ENCODE measurements around the gene AOPEP.

Gene AOPEP

GRCh38 chr9:94770334-94770733 lies 43.8 kb downstream of the AOPEP start:
- H3K4me3 ChIP-seq (ENCODE audit: low read depth, low read length) = no peak overlapping the region
- no peaks in the 10 kb centered on the region for H3K9me3 ChIP-seq (ENCODE audit: control insufficient read depth, insufficient read depth, low read depth, low read length)
- no peaks in the 10 kb centered on the region for H3K36me3 ChIP-seq (ENCODE audit: control insufficient read depth in 2 of 2, insufficient read depth in 1 of 2, low read length in 2 of 2)
- ChIA-PET POLR2A (no interaction called here), CTCF (interaction anchor here (0.8 to 3.6 kb wide), 3 partner anchors 13 to 89 kb away, joined by 3 to 14 read pairs (median 12); no protein-coding TSS in a partner anchor)
- no peaks in the 10 kb centered on the region for H3K4me1 ChIP-seq (ENCODE audit: control insufficient read depth, insufficient read depth, low read length)
- no peak overlapping the region for H3K27ac ChIP-seq (ENCODE audit: extremely low read depth, low read depth, low read length)
- TF ChIP-seq ZNF155 (tag by site-specific recombination; IDR thresholded peaks at IDR 0.05) (no peak), ZNF423 (tag by site-specific recombination; IDR thresholded peaks at IDR 0.05) (no peak), ZSCAN5A (tag by site-specific recombination; IDR thresholded peaks at IDR 0.05) (no peak), HOXA7 (CRISPR knock-in tag; IDR thresholded peaks at IDR 0.05; ENCODE audit: borderline replicate concordance) (no peak), PRDM2 (tag by site-specific recombination; IDR thresholded peaks at IDR 0.05; ENCODE audit: borderline replicate concordance) (no peak), TSHZ1 (tag by site-specific recombination; IDR thresholded peaks at IDR 0.05; ENCODE audit: borderline replicate concordance) (no peak)

- no peaks in the 10 kb centered on the region for H3K36me3 ChIP-seq (ENCODE audit: control insufficient read depth in 2 of 2, insufficient read depth in 1 of 2, low read length in 2 of 2)
- TF ChIP-seq GLIS2 (tag by site-specific recombination; IDR thresholded peaks at IDR 0.05) (no peak), ZNF548 (tag by site-specific recombination; IDR thresholded peaks at IDR 0.05) (no peak), ZNF416 (tag by site-specific recombination; IDR thresholded peaks at IDR 0.05) (no peak), KLF1 (tag by site-specific recombination; IDR thresholded peaks at IDR 0.05) (no peak)
- no peak overlapping the region for H3K27ac ChIP-seq (ENCODE audit: extremely low read depth, low read depth, low read length)
- H3K9me3 ChIP-seq (ENCODE audit: control insufficient read depth, insufficient read depth, low read depth, low read length) = no peaks in the 10 kb centered on the region
- H3K4me1 ChIP-seq (ENCODE audit: control insufficient read depth, insufficient read depth, low read length) = no peaks in the 10 kb centered on the region
- ChIA-PET CTCF (interaction anchor here (0.6 to 3.6 kb wide), 3 partner anchors 12 to 345 kb away, joined by 3 to 14 read pairs (median 3); no protein-coding TSS in a partner anchor), POLR2A (no interaction called here)
- no peak overlapping the region for H3K4me3 ChIP-seq (ENCODE audit: low read depth, low read length)
These were observed 44.6 kb downstream of the AOPEP start for GRCh38 chr9:94771096-94771495.

- no peaks in the 10 kb centered on the region for H3K9me3 ChIP-seq (ENCODE audit: control insufficient read depth, insufficient read depth, low read depth, low read length)
- H3K4me1 ChIP-seq (ENCODE audit: control insufficient read depth, insufficient read depth, low read length) = no peaks in the 10 kb centered on the region
- no peak overlapping the region for H3K27ac ChIP-seq (ENCODE audit: extremely low read depth, low read depth, low read length)
- TF ChIP-seq ZIC2 (tag by site-specific recombination; IDR thresholded peaks at IDR 0.05) = no peak
- no peak for TF ChIP-seq ZNF157 (tag by site-specific recombination; IDR thresholded peaks at IDR 0.05)
- no peak for TF ChIP-seq ZNF311 (tag by site-specific recombination; IDR thresholded peaks at IDR 0.05; ENCODE audit: borderline replicate concordance)
- no peak for TF ChIP-seq ZNF48 (tag by site-specific recombination; IDR thresholded peaks at IDR 0.05)
- TF ChIP-seq ZBTB20 (tag by site-specific recombination; IDR thresholded peaks at IDR 0.05) = no peak
- TF ChIP-seq ZNF449 (tag by site-specific recombination; IDR thresholded peaks at IDR 0.05) = no peak
- no peak for TF ChIP-seq ZNF521 (tag by site-specific recombination; IDR thresholded peaks at IDR 0.05)
- ChIA-PET POLR2A (no interaction called here), CTCF (interaction anchor here (0.6 to 2.1 kb wide), 3 partner anchors 91 to 362 kb away, joined by 3 to 8 read pairs (median 3); no protein-coding TSS in a partner anchor)
- H3K36me3 ChIP-seq (ENCODE audit: control insufficient read depth in 2 of 2, insufficient read depth in 1 of 2, low read length in 2 of 2) = no peaks in the 10 kb centered on the region
- no peak overlapping the region for H3K4me3 ChIP-seq (ENCODE audit: low read depth, low read length)
These were observed 45.6 kb downstream of the AOPEP start for GRCh38 chr9:94772144-94772543.

All from HEK293 (cell line).